Daoy (cell line): ENCODE data around the gene ANKRD50. TPM values are rescaled to one million over a fixed set of nuclear protein-coding genes. Genes with fewer than 3 reads are reported as not detected.

Experiments
- DNase-seq: peaks from one replicate; pipeline ENCODE4 v3.0.0-alpha.2; 2015; ENCODE audit warnings: low read depth
- total RNA-seq: library from RNA; depleted of rRNA; stranded (reverse); fragments of >200 nt; shearing (Covaris generic); gene quantifications from 2 replicates; pipeline ENCODE4 v1.2.3, GENCODE V29; 2014

The ANKRD50 gene
- total RNA-seq, 1 experiment from 2014 or later: 2.8 TPM

- DNase-seq: no peak
These were observed 3.8 kb downstream of the ANKRD50 start for GRCh38 chr4:124708517-124709300.

GRCh38 chr4:124705393-124705792, 7.1 kb downstream of the ANKRD50 start:
- no peak for DNase-seq

- DNase-seq: no peak
These were observed 9.4 kb downstream of the ANKRD50 start for GRCh38 chr4:124703154-124703553.

- DNase-seq: no peak
These were observed 15.1 kb downstream of the ANKRD50 start for GRCh38 chr4:124697441-124697840.

- DNase-seq: no peak
These were observed 16.4 kb downstream of the ANKRD50 start for GRCh38 chr4:124696182-124696581.

GRCh38 chr4:124694946-124695598, 17.5 kb downstream of the ANKRD50 start:
- no peak for DNase-seq

- DNase-seq: no peak
These were observed 18.2 kb downstream of the ANKRD50 start for GRCh38 chr4:124694306-124694705.

GRCh38 chr4:124691801-124692200, 20.7 kb downstream of the ANKRD50 start:
- DNase-seq: no peak

GRCh38 chr4:124686279-124686678, 26.3 kb downstream of the ANKRD50 start:
- no peak for DNase-seq

GRCh38 chr4:124685851-124686250, 26.7 kb downstream of the ANKRD50 start:
- no peak for DNase-seq

- no peak for DNase-seq
These were observed 28.2 kb downstream of the ANKRD50 start for GRCh38 chr4:124684301-124684700.

- no peak for DNase-seq
These were observed 30.1 kb downstream of the ANKRD50 start for GRCh38 chr4:124682384-124682783.

GRCh38 chr4:124666496-124666895, 46.0 kb downstream of the ANKRD50 start:
- no peak for DNase-seq

- DNase-seq: no peak
These were observed 53.7 kb downstream of the ANKRD50 start for GRCh38 chr4:124658795-124659194.

- no peak for DNase-seq
These were observed 61.9 kb downstream of the ANKRD50 start for GRCh38 chr4:124650614-124651013.

GRCh38 chr4:124647599-124647998, 64.9 kb downstream of the ANKRD50 start:
- no peak for DNase-seq

GRCh38 chr4:124644621-124645020, 67.9 kb downstream of the ANKRD50 start:
- DNase-seq: no peak

GRCh38 chr4:124642846-124643245, 69.7 kb downstream of the ANKRD50 start:
- DNase-seq: no peak

- peak; percentile 70 for DNase-seq
These were observed 70.7 kb downstream of the ANKRD50 start for GRCh38 chr4:124641715-124642381.

GRCh38 chr4:124640022-124640730, 72.4 kb downstream of the ANKRD50 start:
- peak; percentile 76 for DNase-seq

- DNase-seq: no peak
These were observed 75.2 kb downstream of the ANKRD50 start for GRCh38 chr4:124637321-124637720.

- no peak for DNase-seq
These were observed 75.7 kb downstream of the ANKRD50 start for GRCh38 chr4:124636788-124637187.
